HCT116 (cell line): ENCODE data around the gene PHOSPHO1. TPM values are rescaled to one million over a fixed set of nuclear protein-coding genes. Genes with fewer than 3 reads are reported as not detected.

Source experiments
- ATAC-seq: fragments of 200-7000 bp; cut with Tn5 transposase; 2 replicates; pipeline ENCODE4 v1.9.1; 2020; ENCODE audit warnings: mild to moderate bottlenecking, moderate library complexity
- BruUV-seq: library from RNA; stranded (reverse); fragments of 400-500 nt; replicated peaks from 2 replicates; lab custom pipeline; 2021; lab: Mats Ljungman, UMichigan
- CTCF ChIA-PET: fragments of 300-600 bp; sonication (Branson Sonifier 250); formaldehyde crosslinking; loops from one replicate; lab custom pipeline; 2021; ENCODE audit warnings: antibody characterized with exemption; lab: Charles Lee
- POLR2A ChIA-PET: fragments of 300-600, 350-600 bp; sonication (Branson Sonifier 250); formaldehyde crosslinking; loops from one replicate; lab custom pipeline; 2021; ENCODE audit warnings: antibody characterized with exemption; lab: Charles Lee
- RAD21 ChIA-PET, 2 experiments: fragments of 300-600 bp; sonication (Branson Sonifier 250); formaldehyde crosslinking; loops; one replicate each; lab custom pipeline; 2023; ENCODE audit warnings: low total read pairs in 2 of 2; ENCODE audit not compliant: uncharacterized antibody in 2 of 2, unreplicated experiment in 2 of 2, low non-redundant PET in 1 of 2; lab: Charles Lee
- DNase-seq: peaks from one replicate; pipeline ENCODE4 v3.0.0-alpha.2; 2010; ENCODE audit warnings: low read depth, low spot score
- H2AFZ ChIP-seq: fragments of 200-600 bp; shearing (Covaris generic), sonication (generic); 2 replicates; pipeline ENCODE4 v1.6.1; 2017; ENCODE audit warnings: low read depth, mixed run types, mixed read lengths, antibody characterized with exemption, low read length; ENCODE audit not compliant: poor library complexity, severe bottlenecking
- H3K27ac ChIP-seq: 2 replicates; pipeline ENCODE4 v1.5.1; 2012; ENCODE audit warnings: low read depth, low read length
- H3K27me3 ChIP-seq: fragments of 200-600 bp; sonication (generic); 2 replicates; pipeline ENCODE4 v1.6.1; 2016; ENCODE audit warnings: mixed run types, low read length, mixed read lengths; ENCODE audit not compliant: insufficient read depth
- H3K36me3 ChIP-seq, 2 experiments: fragments of 200-500 bp in 1 of 2; fragments of 200-600 bp in 1 of 2; sonication (Bioruptor generic) in 1 of 2; sonication (generic) in 1 of 2; 2 replicates each; pipeline versions ENCODE4 v1.5.1 to v1.6.1; 2014 to 2016; ENCODE audit warnings: low read length in 2 of 2, inconsistent platforms in 1 of 2, mixed read lengths in 1 of 2, mixed run types in 1 of 2; ENCODE audit not compliant: insufficient read depth in 2 of 2, control insufficient read depth in 1 of 2
- H3K4me1 ChIP-seq, 2 experiments: fragments of 200-600 bp in 1 of 2; sonication (generic) in 1 of 2; 2 replicates each; pipeline versions ENCODE4 v1.5.1 to v1.6.1; 2012 to 2017; ENCODE audit warnings: low read length in 2 of 2, inconsistent platforms in 1 of 2, mild to moderate bottlenecking in 1 of 2, mixed read lengths in 1 of 2, mixed run types in 1 of 2, moderate library complexity in 1 of 2; ENCODE audit not compliant: insufficient read depth in 2 of 2, control insufficient read depth in 1 of 2
- H3K4me2 ChIP-seq: fragments of 200-600 bp; sonication (generic); 2 replicates; pipeline ENCODE4 v1.6.1; 2017; ENCODE audit warnings: mixed run types, low read length, mixed read lengths
- H3K4me3 ChIP-seq, 2 experiments: fragments of 200-600 bp in 1 of 2; sonication (generic) in 1 of 2; replicated peaks in 1 of 2; 2 replicates each; pipeline ENCODE4 v1.5.1; 2011 to 2016; ENCODE audit warnings: low read length in 2 of 2, control low read depth in 1 of 2, low read depth in 1 of 2, mild to moderate bottlenecking in 1 of 2, mixed read lengths in 1 of 2, mixed run types in 1 of 2
- H3K79me2 ChIP-seq: fragments of 200-600 bp; sonication (generic); 2 replicates; pipeline ENCODE4 v1.6.1; 2017; ENCODE audit warnings: mild to moderate bottlenecking, mixed run types, low read length, moderate library complexity, mixed read lengths; ENCODE audit not compliant: insufficient read depth
- H3K9ac ChIP-seq: fragments of 200-600 bp; sonication (generic); 2 replicates; pipeline ENCODE4 v1.6.1; 2016; ENCODE audit warnings: low read length, mixed read lengths
- H3K9me2 ChIP-seq: fragments of 200-600 bp; sonication (generic), shearing (Covaris generic); 2 replicates; pipeline ENCODE4 v1.6.1; 2017; ENCODE audit warnings: mixed run types, mild to moderate bottlenecking, moderate library complexity; ENCODE audit not compliant: insufficient read depth
- H3K9me3 ChIP-seq, 2 experiments: fragments of 200-500 bp in 1 of 2; fragments of 200-600 bp in 1 of 2; sonication (Bioruptor generic) in 1 of 2; sonication (generic) in 1 of 2; 2 replicates each; pipeline ENCODE4 v1.6.1; 2014 to 2017; ENCODE audit warnings: low read length in 2 of 2, mixed read lengths in 2 of 2, inconsistent platforms in 1 of 2, low read depth in 1 of 2, mild to moderate bottlenecking in 1 of 2, mixed run types in 1 of 2, moderate library complexity in 1 of 2; ENCODE audit not compliant: control insufficient read depth in 1 of 2, insufficient read depth in 1 of 2
- H4K20me1 ChIP-seq: fragments of 200-600 bp; sonication (generic), shearing (Covaris generic); 2 replicates; pipeline ENCODE4 v1.6.1; 2017; ENCODE audit warnings: mixed run types, mild to moderate bottlenecking, moderate library complexity; ENCODE audit not compliant: insufficient read depth
- ATF3 ChIP-seq: IDR thresholded peaks from 2 replicates; pipeline ENCODE4 v1.6.1; 2012
- CBX3 ChIP-seq: IDR thresholded peaks from 2 replicates; pipeline ENCODE4 v1.6.1; 2012; ENCODE audit warnings: low read depth
- CEBPB ChIP-seq: IDR thresholded peaks from 2 replicates; pipeline ENCODE4 v1.6.1; 2012; ENCODE audit warnings: low read depth
- CTCF ChIP-seq, 3 experiments: fragments of 200-600 bp in 1 of 3; sonication (generic) in 1 of 3; IDR thresholded peaks in 2 of 3; conservative IDR thresholded peaks in 1 of 3; 2 replicates each; pipeline ENCODE4 v1.5.1; 2012 to 2017; ENCODE audit warnings: low read depth in 2 of 3, low read length in 2 of 3, antibody characterized with exemption in 1 of 3, borderline replicate concordance in 1 of 3, control low read depth in 1 of 3, mild to moderate bottlenecking in 1 of 3, mixed read lengths in 1 of 3, mixed run types in 1 of 3, moderate library complexity in 1 of 3; ENCODE audit not compliant: insufficient read depth in 1 of 3
- EGR1 ChIP-seq: IDR thresholded peaks from 2 replicates; pipeline ENCODE4 v1.6.1; 2012; ENCODE audit warnings: low read depth
- ELF1 ChIP-seq: IDR thresholded peaks from 2 replicates; pipeline ENCODE4 v1.6.1; 2012; ENCODE audit warnings: low read depth, borderline replicate concordance
- EZH2 ChIP-seq: fragments of 200-600 bp; sonication (generic); IDR thresholded peaks from 2 replicates; pipeline ENCODE4 v1.6.1; 2017; ENCODE audit warnings: antibody characterized with exemption, mixed run types
- EZH2phosphoT487 ChIP-seq: fragments of 200-600 bp; IDR thresholded peaks from 2 replicates; pipeline ENCODE4 v1.6.1; 2018; ENCODE audit warnings: antibody characterized with exemption, borderline replicate concordance
- FOSL1 ChIP-seq: IDR thresholded peaks from 2 replicates; pipeline ENCODE4 v1.6.1; 2012; ENCODE audit warnings: low read depth
- MAX ChIP-seq: IDR thresholded peaks from 2 replicates; pipeline ENCODE4 v1.6.1; 2012
- POLR2AphosphoS5 ChIP-seq: IDR thresholded peaks from 2 replicates; pipeline ENCODE4 v1.6.1; 2011; ENCODE audit warnings: mild to moderate bottlenecking, low read depth, low read length, moderate library complexity
- RAD21 ChIP-seq: IDR thresholded peaks from 2 replicates; pipeline ENCODE4 v1.6.1; 2012; ENCODE audit warnings: low read depth, mild to moderate bottlenecking
- REST ChIP-seq: IDR thresholded peaks from 2 replicates; pipeline ENCODE4 v1.6.1; 2012; ENCODE audit warnings: low read depth
- SIN3A ChIP-seq: IDR thresholded peaks from 2 replicates; pipeline ENCODE4 v1.6.1; 2012; ENCODE audit warnings: low read depth
- SP1 ChIP-seq: IDR thresholded peaks from 2 replicates; pipeline ENCODE4 v1.6.1; 2012; ENCODE audit warnings: low read depth
- SRF ChIP-seq: IDR thresholded peaks from 2 replicates; pipeline ENCODE4 v1.6.1; 2012; ENCODE audit warnings: low read depth
- TCF7L2 ChIP-seq: IDR thresholded peaks from 2 replicates; pipeline ENCODE4 v1.7.0; 2011; ENCODE audit warnings: borderline replicate concordance, inconsistent platforms; ENCODE audit not compliant: insufficient read depth, insufficient read length; ENCODE audit errors: extremely low read depth
- ZBTB33 ChIP-seq: IDR thresholded peaks from 2 replicates; pipeline ENCODE4 v1.6.1; 2011; ENCODE audit warnings: mild to moderate bottlenecking, low read length, moderate library complexity; ENCODE audit not compliant: insufficient replicate concordance; ENCODE audit errors: extremely low read depth
- ZFX ChIP-seq: fragments of 450-650 bp; IDR thresholded peaks from 2 replicates; pipeline ENCODE4 v1.6.1; 2017
- ZNF274 ChIP-seq: fragments of 200-500 bp; sonication (Bioruptor generic); IDR thresholded peaks from 2 replicates; pipeline ENCODE4 v1.6.1; 2014; ENCODE audit warnings: mild to moderate bottlenecking, low read depth, low read length, inconsistent platforms
- intact Hi-C: fragments of 100-400 bp; cut with micrococcal nuclease; formaldehyde crosslinking; loops from 2 replicates; pipeline ENCODE4 v1.10.0; 2022
- total RNA-seq: library from RNA; stranded (reverse); gene quantifications from one replicate; pipeline ENCODE4 v1.2.1, GENCODE V29; 2021; ENCODE audit not compliant: unreplicated experiment

The PHOSPHO1 gene
- total RNA-seq, 1 experiment from 2014 or later = 3.0 TPM

- no TSS peak for BruUV-seq
- H2AFZ ChIP-seq = no peak overlapping the region
- no peaks in the 10 kb centered on the region for H3K79me2 ChIP-seq
- no peak overlapping the region for H3K4me3 ChIP-seq
- no peaks in the 10 kb centered on the region for H3K27me3 ChIP-seq
- peaks cover 2 to 33% of the 10 kb centered on the region in 2 experiments; a peak in 3 of 4 replicates for H3K4me1 ChIP-seq
- RAD21 ChIA-PET = no interaction called here
- CTCF ChIA-PET = interaction anchor here (0.9 to 4.2 kb wide), 3 partner anchors 65 to 420 kb away, joined by 3 to 25 read pairs (median 3); no protein-coding TSS in a partner anchor
- intact Hi-C loops = loop anchor here (2.0 to 10.0 kb wide), 5 partner anchors 33 to 421 kb away; no protein-coding TSS in a partner anchor
- H3K9me2 ChIP-seq = no peaks in the 10 kb centered on the region
- DNase-seq = no peak
- POLR2A ChIA-PET = no interaction called here
- TF ChIP-seq EZH2phosphoT487 (no peak), CEBPB (no peak), TCF7L2 (no peak), REST (no peak), SP1 (no peak), ATF3 (no peak), ZBTB33 (no peak), CTCF (IDR thresholded peaks at IDR 0.05 in 2 of 3, conservative IDR thresholded peaks at IDR 0.05 in 1 of 3; ENCODE audit: borderline replicate concordance in 1 of 3, insufficient read depth in 1 of 3, low read depth in 2 of 3, low read length in 2 of 3) (no peak), RAD21 (no peak), EZH2 (no peak), FOSL1 (no peak), ZFX (no peak), POLR2AphosphoS5 (no peak), MAX (no peak), SIN3A (no peak), ELF1 (no peak), CBX3 (no peak), EGR1 (no peak), ZNF274 (no peak), SRF (no peak)
- TF ChIP-seq, all 23 proteins: peak for 0
- no peaks in the 10 kb centered on the region for H4K20me1 ChIP-seq
- H3K9ac ChIP-seq = no peak overlapping the region
- H3K27ac ChIP-seq = no peak overlapping the region
- H3K4me2 ChIP-seq = no peak overlapping the region
- H3K9me3 ChIP-seq = no peaks in the 10 kb centered on the region
- no peak for ATAC-seq
- no peaks in the 10 kb centered on the region for H3K36me3 ChIP-seq
Observed at GRCh38 chr17:49225554-49226236, 4.9 kb downstream of the PHOSPHO1 start.
